Airway epithelial cell (primary cell): ENCODE results near the gene SIM1. TPM values are rescaled to one million over a fixed set of nuclear protein-coding genes. Genes with fewer than 3 reads are reported as not detected.

Experiments
- total RNA-seq: library from RNA; depleted of rRNA; stranded (reverse); fragments of >200 nt; gene quantifications from 2 replicates; pipeline ENCODE4 v1.2.3, GENCODE V29; 2015

The SIM1 gene
- total RNA-seq = not detected in 2 replicates

GRCh38 chr6:100464903-100465700, at the start of gene SIM1:
Gene SIM1 (minus strand): TSS chr6:100464921. CDS start chr6:100463468, 1,453 bp downstream.

